Hepatocyte (in vitro differentiated cells): Measurements from ENCODE around the gene SLC43A1.

Experiments
- CTCF ChIP-seq: fragments of 200-600 bp; sonication (generic); IDR thresholded peaks from 2 replicates; pipeline ENCODE4 v1.5.1; 2016; ENCODE audit warnings: antibody characterized with exemption, mild to moderate bottlenecking; ENCODE audit not compliant: poor library complexity
- EZH2phosphoT487 ChIP-seq: fragments of 200-600 bp; sonication (generic); IDR thresholded peaks from one replicate; pipeline ENCODE4 v1.6.1; 2018; ENCODE audit warnings: antibody characterized with exemption, mild to moderate bottlenecking, low read depth, moderate library complexity; ENCODE audit not compliant: unreplicated experiment, severe bottlenecking

GRCh38 chr11:57502870-57503269 is 12.6 kb downstream of the SLC43A1 start:
- TF ChIP-seq EZH2phosphoT487, result no peak
- TF ChIP-seq CTCF, result no peak
